KMS-11 (cell line): ENCODE results near the gene SRP19.

Source experiments
- H2AFZ ChIP-seq: fragments of 200-600 bp; sonication (generic); 2 replicates; pipeline ENCODE4 v1.6.1; 2016; ENCODE audit warnings: antibody characterized with exemption, mixed run types, low read depth
- H3K27ac ChIP-seq: fragments of 200-600 bp; sonication (generic); 2 replicates; pipeline ENCODE4 v1.6.1; 2016; ENCODE audit warnings: mild to moderate bottlenecking, mixed run types
- H3K27me3 ChIP-seq: fragments of 200-600 bp; sonication (generic); 2 replicates; pipeline ENCODE4 v1.6.1; 2017; ENCODE audit warnings: mild to moderate bottlenecking, low read depth, mixed run types, moderate library complexity; ENCODE audit not compliant: insufficient read depth
- H3K36me3 ChIP-seq: fragments of 200-600 bp; sonication (generic); 2 replicates; pipeline ENCODE4 v1.6.1; 2017; ENCODE audit warnings: mild to moderate bottlenecking, mixed run types; ENCODE audit not compliant: insufficient read depth
- H3K4me1 ChIP-seq: fragments of 200-600 bp; sonication (generic); 2 replicates; pipeline ENCODE4 v1.6.1; 2016; ENCODE audit warnings: mild to moderate bottlenecking, low read depth, mixed run types; ENCODE audit not compliant: poor library complexity, severe bottlenecking
- H3K4me2 ChIP-seq: fragments of 200-600 bp; sonication (generic); 2 replicates; pipeline ENCODE4 v1.7.0; 2016; ENCODE audit warnings: mild to moderate bottlenecking, mixed run types
- H3K4me3 ChIP-seq: fragments of 200-600 bp; sonication (generic); IDR thresholded peaks from 2 replicates; pipeline ENCODE4 v1.6.1; 2017; ENCODE audit warnings: low read depth, low read length, mixed read lengths; ENCODE audit not compliant: insufficient read depth
- H3K79me2 ChIP-seq: fragments of 200-600 bp; sonication (generic); 2 replicates; pipeline ENCODE4 v1.6.1; 2016; ENCODE audit warnings: low read depth, mixed run types; ENCODE audit not compliant: insufficient read depth
- H3K9ac ChIP-seq: fragments of 200-600 bp; sonication (generic); 2 replicates; pipeline ENCODE4 v1.6.1; 2016; ENCODE audit warnings: mild to moderate bottlenecking, mixed run types
- H4K20me1 ChIP-seq: fragments of 200-600 bp; sonication (generic); 2 replicates; pipeline ENCODE4 v1.6.1; 2016; ENCODE audit warnings: mild to moderate bottlenecking, mixed run types; ENCODE audit not compliant: insufficient read depth
- TF ChIP-seq, protein P1 (sequence below): fragments of 200-600 bp; sonication (generic); conservative IDR thresholded peaks from 2 replicates; pipeline ENCODE4 v1.6.1; 2017; ENCODE audit warnings: low read depth, mild to moderate bottlenecking, antibody characterized with exemption, low read length, moderate library complexity, mixed read lengths

The SRP19 gene

GRCh38 chr5:112876362-112876761 is 15.3 kb downstream of the SRP19 start:
- Histone ChIP-seq H2AFZ (no peak overlapping the region), H3K27me3 (no peaks in the 10 kb centered on the region), H3K4me2 (no peak overlapping the region), H3K27ac (no peak overlapping the region), H3K9ac (no peak overlapping the region), H3K36me3 (no peaks in the 10 kb centered on the region), H3K79me2 (no peaks in the 10 kb centered on the region), H4K20me1 (no peaks in the 10 kb centered on the region), H3K4me1 (peaks cover 54% of the 10 kb centered on the region), H3K4me3 (no peak overlapping the region)
- TF ChIP-seq, protein P1, sequence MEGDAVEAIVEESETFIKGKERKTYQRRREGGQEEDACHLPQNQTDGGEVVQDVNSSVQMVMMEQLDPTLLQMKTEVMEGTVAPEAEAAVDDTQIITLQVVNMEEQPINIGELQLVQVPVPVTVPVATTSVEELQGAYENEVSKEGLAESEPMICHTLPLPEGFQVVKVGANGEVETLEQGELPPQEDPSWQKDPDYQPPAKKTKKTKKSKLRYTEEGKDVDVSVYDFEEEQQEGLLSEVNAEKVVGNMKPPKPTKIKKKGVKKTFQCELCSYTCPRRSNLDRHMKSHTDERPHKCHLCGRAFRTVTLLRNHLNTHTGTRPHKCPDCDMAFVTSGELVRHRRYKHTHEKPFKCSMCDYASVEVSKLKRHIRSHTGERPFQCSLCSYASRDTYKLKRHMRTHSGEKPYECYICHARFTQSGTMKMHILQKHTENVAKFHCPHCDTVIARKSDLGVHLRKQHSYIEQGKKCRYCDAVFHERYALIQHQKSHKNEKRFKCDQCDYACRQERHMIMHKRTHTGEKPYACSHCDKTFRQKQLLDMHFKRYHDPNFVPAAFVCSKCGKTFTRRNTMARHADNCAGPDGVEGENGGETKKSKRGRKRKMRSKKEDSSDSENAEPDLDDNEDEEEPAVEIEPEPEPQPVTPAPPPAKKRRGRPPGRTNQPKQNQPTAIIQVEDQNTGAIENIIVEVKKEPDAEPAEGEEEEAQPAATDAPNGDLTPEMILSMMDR: no peak

DNA sequence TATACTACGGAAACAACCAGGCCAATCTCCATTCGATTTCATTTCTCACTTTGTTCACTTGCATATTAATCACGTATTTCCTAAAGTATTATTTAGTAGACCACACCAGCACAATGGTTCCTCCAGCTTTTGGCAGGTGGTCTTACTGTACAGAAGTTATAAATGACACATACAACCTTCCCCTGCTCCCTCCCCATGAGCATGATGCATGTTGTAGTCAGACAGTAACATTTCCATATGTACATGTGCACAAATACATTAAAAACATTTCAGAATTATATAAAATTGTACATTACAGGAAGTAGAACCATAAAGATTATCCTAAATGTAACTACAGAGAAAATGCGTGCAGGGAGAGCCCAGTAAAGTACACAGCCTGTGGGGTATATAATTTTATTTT is 17.0 kb downstream of the SRP19 start:
- H3K4me1 ChIP-seq: peaks cover 54% of the 10 kb centered on the region
- no peak overlapping the region for H3K4me3 ChIP-seq
- peak overlapping the region; percentile 12; the same call in 1 of the 2 replicates for H3K9ac ChIP-seq
- no peaks in the 10 kb centered on the region for H3K36me3 ChIP-seq
- peak overlapping the region; percentile 78 for H3K27ac ChIP-seq
- no peaks in the 10 kb centered on the region for H3K79me2 ChIP-seq
- no peaks in the 10 kb centered on the region for H3K27me3 ChIP-seq
- no peaks in the 10 kb centered on the region for H4K20me1 ChIP-seq
- no peak overlapping the region for H2AFZ ChIP-seq
- H3K4me2 ChIP-seq: peak overlapping the region; percentile 97
- TF ChIP-seq, protein P1: no peak

- H3K4me2 ChIP-seq: peak overlapping the region; percentile 97
- peak overlapping the region; percentile 12; the same call in 1 of the 2 replicates for H3K9ac ChIP-seq
- no peaks in the 10 kb centered on the region for H3K36me3 ChIP-seq
- H3K4me3 ChIP-seq: no peak overlapping the region
- TF ChIP-seq, protein P1: no peak
- no peaks in the 10 kb centered on the region for H4K20me1 ChIP-seq
- no peaks in the 10 kb centered on the region for H3K79me2 ChIP-seq
- peak overlapping the region; percentile 78 for H3K27ac ChIP-seq
- peaks cover 49% of the 10 kb centered on the region for H3K4me1 ChIP-seq
- no peaks in the 10 kb centered on the region for H3K27me3 ChIP-seq
- no peak overlapping the region for H2AFZ ChIP-seq
Measured at GRCh38 chr5:112878760-112879159, 17.7 kb downstream of the SRP19 start.

GRCh38 chr5:112880219-112880964 is 19.3 kb downstream of the SRP19 start:
- H3K79me2 ChIP-seq: no peaks in the 10 kb centered on the region
- TF ChIP-seq, protein P1: no peak
- H3K4me1 ChIP-seq: peaks cover 48% of the 10 kb centered on the region
- H3K27ac ChIP-seq: peak overlapping the region; percentile 27
- no peak overlapping the region for H3K9ac ChIP-seq
- H3K4me3 ChIP-seq: no peak overlapping the region
- H2AFZ ChIP-seq: no peak overlapping the region
- H4K20me1 ChIP-seq: no peaks in the 10 kb centered on the region
- H3K4me2 ChIP-seq: no peak overlapping the region
- H3K27me3 ChIP-seq: no peaks in the 10 kb centered on the region
- no peaks in the 10 kb centered on the region for H3K36me3 ChIP-seq
